Lower leg skin (tissue), 3 donors: ENCODE data around the gene STPG3.

ENCODE experiments used
- CTCF ChIP-seq, 3 donors: fragments of 450-650 bp; IDR thresholded peaks; one replicate each; pipeline ENCODE4 v1.5.1; 2016; ENCODE audit warnings: antibody characterized with exemption in 3 of 3, mild to moderate bottlenecking in 3 of 3, moderate library complexity in 2 of 3
- POLR2A ChIP-seq, 2 donors: fragments of 450-650 bp; IDR thresholded peaks; one replicate each; pipeline ENCODE4 v1.6.1; 2016 to 2017; ENCODE audit warnings: antibody characterized with exemption in 2 of 2, mild to moderate bottlenecking in 1 of 2, moderate library complexity in 1 of 2

GRCh38 chr9:137273611-137274320 is 22.7 kb downstream of the STPG3 start:
- TF ChIP-seq CTCF (IDR thresholded peaks at IDR 0.05) (no peak), POLR2A (IDR thresholded peaks at IDR 0.05) (no peak)
